ENCODE measurements around the gene LATS2.

The LATS2 gene

GRCh38 chr13:21000647-21001046 is 60.7 kb downstream of the LATS2 start:
- DNase-seq = no peak
- no peak overlapping the region for H2AFZ ChIP-seq (ENCODE audit: low read depth, low read length)
- ATAC-seq (ENCODE audit: insufficient read depth, low read depth) = no peak
- no peaks in the 10 kb centered on the region for H3K9me3 ChIP-seq (ENCODE audit: insufficient read depth, low read length, severe bottlenecking)
- no peaks in the 10 kb centered on the region for H3K36me3 ChIP-seq (ENCODE audit: insufficient read depth, low read length)
- no peak overlapping the region for H3K4me3 ChIP-seq (ENCODE audit: low read depth in 1 of 2, low read length in 2 of 2)
- no peak overlapping the region for H3K4me2 ChIP-seq (ENCODE audit: insufficient read depth, low read length)
- no peaks in the 10 kb centered on the region for H3K27me3 ChIP-seq (ENCODE audit: insufficient read depth, low read length, poor library complexity)
- no peak overlapping the region for H3K27ac ChIP-seq (ENCODE audit: low read length)
- H3K4me1 ChIP-seq (ENCODE audit: insufficient read depth, low read length) = no peaks in the 10 kb centered on the region
- TF ChIP-seq CTCF (IDR thresholded peaks at IDR 0.05; ENCODE audit: borderline replicate concordance, extremely low read depth, low read length, poor library complexity, severe bottlenecking) = no peak
- TF ChIP-seq EZH2 (IDR thresholded peaks at IDR 0.05; ENCODE audit: borderline replicate concordance, low read depth, low read length, severe bottlenecking) = no peak
- no peaks in the 10 kb centered on the region for H4K20me1 ChIP-seq (ENCODE audit: insufficient read depth, low read length)
- no peaks in the 10 kb centered on the region for H3K79me2 ChIP-seq (ENCODE audit: insufficient read depth, low read length)
- H3K9ac ChIP-seq (ENCODE audit: low read depth, low read length) = no peak overlapping the region

- no peaks in the 10 kb centered on the region for H3K9me3 ChIP-seq (ENCODE audit: insufficient read depth, low read length, severe bottlenecking)
- no peaks in the 10 kb centered on the region for H4K20me1 ChIP-seq (ENCODE audit: insufficient read depth, low read length)
- no peak overlapping the region for H2AFZ ChIP-seq (ENCODE audit: low read depth, low read length)
- H3K36me3 ChIP-seq (ENCODE audit: insufficient read depth, low read length) = no peaks in the 10 kb centered on the region
- H3K79me2 ChIP-seq (ENCODE audit: insufficient read depth, low read length) = no peaks in the 10 kb centered on the region
- no peaks in the 10 kb centered on the region for H3K4me1 ChIP-seq (ENCODE audit: insufficient read depth, low read length)
- no peak for ATAC-seq (ENCODE audit: insufficient read depth, low read depth)
- H3K4me3 ChIP-seq (ENCODE audit: low read depth in 1 of 2, low read length in 2 of 2) = no peak overlapping the region
- no peak overlapping the region for H3K27ac ChIP-seq (ENCODE audit: low read length)
- peaks cover 3% of the 10 kb centered on the region for H3K27me3 ChIP-seq (ENCODE audit: insufficient read depth, low read length, poor library complexity)
- no peak overlapping the region for H3K9ac ChIP-seq (ENCODE audit: low read depth, low read length)
- H3K4me2 ChIP-seq (ENCODE audit: insufficient read depth, low read length) = no peak overlapping the region
- TF ChIP-seq CTCF (IDR thresholded peaks at IDR 0.05; ENCODE audit: borderline replicate concordance, extremely low read depth, low read length, poor library complexity, severe bottlenecking) (no peak), EZH2 (IDR thresholded peaks at IDR 0.05; ENCODE audit: borderline replicate concordance, low read depth, low read length, severe bottlenecking) (no peak)
- DNase-seq = no peak
Measured at GRCh38 chr13:20998649-20999415, 62.6 kb downstream of the LATS2 start.

DNA sequence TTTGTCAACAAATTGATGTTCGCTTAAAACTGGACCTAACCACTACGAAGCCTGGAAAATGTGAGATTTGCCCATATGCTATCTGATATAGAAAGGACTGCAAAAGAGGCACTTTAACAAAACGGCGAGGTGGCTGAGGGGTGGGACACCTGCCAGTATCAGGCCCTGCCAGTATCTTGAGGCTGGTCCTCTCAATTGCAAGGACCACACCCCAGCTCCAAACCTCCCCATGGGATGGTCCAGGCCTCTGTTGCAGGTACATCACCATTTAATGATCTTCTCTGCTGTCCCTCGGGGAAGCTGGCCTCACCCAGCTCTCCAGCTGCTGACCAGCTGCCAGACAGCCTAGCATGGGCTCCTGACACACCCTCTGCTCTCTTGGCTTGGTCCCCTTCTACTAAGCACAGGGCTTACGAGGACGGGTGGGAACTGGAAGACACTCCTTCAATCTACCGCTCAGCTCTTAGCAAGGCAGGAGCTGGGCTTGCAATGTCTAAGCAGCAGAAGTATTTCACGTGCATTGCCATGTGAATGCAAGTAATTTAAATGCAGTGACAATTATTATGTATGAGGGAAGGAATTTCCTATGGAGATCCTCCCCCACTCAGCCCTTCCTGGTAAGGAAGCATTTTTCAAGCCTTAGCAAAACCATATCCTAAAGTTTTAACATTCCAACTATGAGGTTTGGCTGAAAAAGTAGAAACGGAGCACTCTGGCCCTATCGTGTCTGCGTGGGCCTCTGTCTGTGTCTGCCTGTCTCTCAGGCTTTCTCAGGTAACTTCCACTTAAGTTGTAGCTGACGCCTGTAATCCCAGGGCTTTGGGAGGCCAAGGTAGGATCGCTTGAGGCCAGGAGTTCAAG is 63.9 kb downstream of the LATS2 start:
- no peak overlapping the region for H3K9ac ChIP-seq (ENCODE audit: low read depth, low read length)
- peaks cover 3% of the 10 kb centered on the region for H3K27me3 ChIP-seq (ENCODE audit: insufficient read depth, low read length, poor library complexity)
- H3K4me2 ChIP-seq (ENCODE audit: insufficient read depth, low read length) = no peak overlapping the region
- H4K20me1 ChIP-seq (ENCODE audit: insufficient read depth, low read length) = no peaks in the 10 kb centered on the region
- no peak overlapping the region for H3K27ac ChIP-seq (ENCODE audit: low read length)
- DNase-seq = no peak
- no peaks in the 10 kb centered on the region for H3K4me1 ChIP-seq (ENCODE audit: insufficient read depth, low read length)
- no peak for TF ChIP-seq CTCF (IDR thresholded peaks at IDR 0.05; ENCODE audit: borderline replicate concordance, extremely low read depth, low read length, poor library complexity, severe bottlenecking)
- no peak for TF ChIP-seq EZH2 (IDR thresholded peaks at IDR 0.05; ENCODE audit: borderline replicate concordance, low read depth, low read length, severe bottlenecking)
- H3K9me3 ChIP-seq (ENCODE audit: insufficient read depth, low read length, severe bottlenecking) = no peaks in the 10 kb centered on the region
- no peaks in the 10 kb centered on the region for H3K79me2 ChIP-seq (ENCODE audit: insufficient read depth, low read length)
- no peak overlapping the region for H2AFZ ChIP-seq (ENCODE audit: low read depth, low read length)
- no peaks in the 10 kb centered on the region for H3K36me3 ChIP-seq (ENCODE audit: insufficient read depth, low read length)
- no peak overlapping the region for H3K4me3 ChIP-seq (ENCODE audit: low read depth in 1 of 2, low read length in 2 of 2)
- no peak for ATAC-seq (ENCODE audit: insufficient read depth, low read depth)

Data from DND-41 (cell line).